Measurements from ENCODE around the gene PIK3AP1.

PIK3AP1 gene

GRCh38 chr10:96636551-96636950 lies 83.8 kb downstream of the PIK3AP1 start:
- Histone ChIP-seq H4K20me1 (ENCODE audit: insufficient read depth, low read length) (no peaks in the 10 kb centered on the region), H3K4me3 (ENCODE audit: low read depth, low read length, poor library complexity, severe bottlenecking) (no peak overlapping the region), H3K4me2 (ENCODE audit: low read length) (no peak overlapping the region), H3K9ac (ENCODE audit: low read length) (no peak overlapping the region), H3K27ac (ENCODE audit: low read depth, low read length, poor library complexity, severe bottlenecking) (no peak overlapping the region), H3K79me2 (ENCODE audit: insufficient read depth, low read length) (no peaks in the 10 kb centered on the region), H3K9me2 (ENCODE audit: low read depth, low read length) (no peaks in the 10 kb centered on the region), H3K4me1 (ENCODE audit: insufficient read depth, low read length, severe bottlenecking) (no peaks in the 10 kb centered on the region), H2AFZ (ENCODE audit: low read length) (no peak overlapping the region), H3K9me3 (ENCODE audit: low read length) (no peaks in the 10 kb centered on the region), H3K36me3 (ENCODE audit: insufficient read depth, low read length) (peaks cover 57% of the 10 kb centered on the region), H3K27me3 (ENCODE audit: insufficient read depth, low read length) (no peaks in the 10 kb centered on the region), H3F3A (ENCODE audit: insufficient read depth, low read length) (no peaks in the 10 kb centered on the region)
- no peak for TF ChIP-seq CTCF (IDR thresholded peaks at IDR 0.05; ENCODE audit: low read length)
- TF ChIP-seq EZH2 (IDR thresholded peaks at IDR 0.05; ENCODE audit: borderline replicate concordance, low read length) = no peak

GRCh38 chr10:96632974-96633710 lies 87.2 kb downstream of the PIK3AP1 start:
- Histone ChIP-seq H3K4me2 (ENCODE audit: low read length) (no peak overlapping the region), H3K9me2 (ENCODE audit: low read depth, low read length) (no peaks in the 10 kb centered on the region), H3K36me3 (ENCODE audit: insufficient read depth, low read length) (peaks cover 50% of the 10 kb centered on the region), H3K9ac (ENCODE audit: low read length) (no peak overlapping the region), H4K20me1 (ENCODE audit: insufficient read depth, low read length) (no peaks in the 10 kb centered on the region), H3K79me2 (ENCODE audit: insufficient read depth, low read length) (no peaks in the 10 kb centered on the region), H3K27ac (ENCODE audit: low read depth, low read length, poor library complexity, severe bottlenecking) (no peak overlapping the region), H3K9me3 (ENCODE audit: low read length) (no peaks in the 10 kb centered on the region), H2AFZ (ENCODE audit: low read length) (no peak overlapping the region), H3K4me3 (ENCODE audit: low read depth, low read length, poor library complexity, severe bottlenecking) (no peak overlapping the region), H3K4me1 (ENCODE audit: insufficient read depth, low read length, severe bottlenecking) (no peaks in the 10 kb centered on the region), H3F3A (ENCODE audit: insufficient read depth, low read length) (no peaks in the 10 kb centered on the region), H3K27me3 (ENCODE audit: insufficient read depth, low read length) (no peaks in the 10 kb centered on the region)
- TF ChIP-seq CTCF (IDR thresholded peaks at IDR 0.05; ENCODE audit: low read length) (no peak), EZH2 (IDR thresholded peaks at IDR 0.05; ENCODE audit: borderline replicate concordance, low read length) (no peak)

- no peaks in the 10 kb centered on the region for H3F3A ChIP-seq (ENCODE audit: insufficient read depth, low read length)
- no peak overlapping the region for H3K27ac ChIP-seq (ENCODE audit: low read depth, low read length, poor library complexity, severe bottlenecking)
- TF ChIP-seq EZH2 (IDR thresholded peaks at IDR 0.05; ENCODE audit: borderline replicate concordance, low read length) (no peak), CTCF (IDR thresholded peaks at IDR 0.05; ENCODE audit: low read length) (no peak)
- H3K4me3 ChIP-seq (ENCODE audit: low read depth, low read length, poor library complexity, severe bottlenecking) = no peak overlapping the region
- no peaks in the 10 kb centered on the region for H3K4me1 ChIP-seq (ENCODE audit: insufficient read depth, low read length, severe bottlenecking)
- H3K4me2 ChIP-seq (ENCODE audit: low read length) = no peak overlapping the region
- no peaks in the 10 kb centered on the region for H3K9me2 ChIP-seq (ENCODE audit: low read depth, low read length)
- no peaks in the 10 kb centered on the region for H4K20me1 ChIP-seq (ENCODE audit: insufficient read depth, low read length)
- H2AFZ ChIP-seq (ENCODE audit: low read length) = no peak overlapping the region
- H3K9me3 ChIP-seq (ENCODE audit: low read length) = no peaks in the 10 kb centered on the region
- no peak overlapping the region for H3K9ac ChIP-seq (ENCODE audit: low read length)
- peaks cover 78% of the 10 kb centered on the region for H3K36me3 ChIP-seq (ENCODE audit: insufficient read depth, low read length)
- no peaks in the 10 kb centered on the region for H3K27me3 ChIP-seq (ENCODE audit: insufficient read depth, low read length)
- H3K79me2 ChIP-seq (ENCODE audit: insufficient read depth, low read length) = no peaks in the 10 kb centered on the region
These were observed 93.0 kb downstream of the PIK3AP1 start for GRCh38 chr10:96627292-96627691.
